ENCODE results near the gene PER3.

Gene PER3

GRCh38 chr1:7783826-7784491 lies at the start of gene PER3:
TSS of gene PER3 (plus strand) at chr1:7784291. CDS start at chr1:7784878, 587 bp downstream.
- peak; percentile 74 to 87 for DNase-seq (ENCODE audit: low read depth in 1 of 2, low spot score in 1 of 2)

DNA sequence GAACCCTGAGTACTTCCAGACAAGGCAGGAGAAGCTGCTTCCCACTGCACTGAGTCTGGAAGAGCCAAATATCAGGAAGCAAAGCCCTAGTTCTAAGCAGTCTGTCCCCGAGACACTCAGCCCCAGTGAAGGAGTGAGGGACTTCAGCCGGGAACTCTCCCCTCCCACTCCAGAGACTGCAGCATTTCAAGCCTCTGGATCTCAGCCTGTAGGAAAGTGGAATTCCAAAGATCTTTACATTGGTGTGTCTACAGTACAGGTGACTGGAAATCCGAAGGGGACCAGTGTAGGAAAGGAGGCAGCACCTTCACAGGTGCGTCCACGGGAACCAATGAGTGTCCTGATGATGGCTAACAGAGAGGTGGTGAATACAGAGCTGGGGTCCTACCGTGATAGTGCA lies 46.0 kb upstream of the PER3 start:
- no peak for DNase-seq (ENCODE audit: low read depth in 1 of 2, low spot score in 1 of 2)

DNA sequence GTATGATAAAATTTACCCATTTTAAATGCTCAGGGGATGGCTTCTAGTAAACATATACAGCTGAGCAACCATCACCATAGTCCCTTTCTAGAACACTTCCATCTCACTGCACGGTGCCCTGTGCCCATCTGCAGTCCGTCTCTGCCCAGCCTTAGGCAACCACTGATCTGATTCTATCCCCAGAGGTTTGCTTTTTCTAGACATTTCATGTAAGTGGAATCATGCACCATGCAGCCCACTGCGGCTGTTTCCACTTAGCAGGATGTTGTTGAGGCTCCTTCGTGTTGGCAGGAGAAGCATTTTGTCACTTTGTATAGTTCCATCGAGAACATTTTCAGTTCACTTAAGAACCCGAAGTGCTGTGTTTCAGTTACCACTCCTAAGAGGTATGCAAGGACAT lies 40.7 kb upstream of the PER3 start:
- no peak for DNase-seq (ENCODE audit: low read depth in 1 of 2, low spot score in 1 of 2)

DNA sequence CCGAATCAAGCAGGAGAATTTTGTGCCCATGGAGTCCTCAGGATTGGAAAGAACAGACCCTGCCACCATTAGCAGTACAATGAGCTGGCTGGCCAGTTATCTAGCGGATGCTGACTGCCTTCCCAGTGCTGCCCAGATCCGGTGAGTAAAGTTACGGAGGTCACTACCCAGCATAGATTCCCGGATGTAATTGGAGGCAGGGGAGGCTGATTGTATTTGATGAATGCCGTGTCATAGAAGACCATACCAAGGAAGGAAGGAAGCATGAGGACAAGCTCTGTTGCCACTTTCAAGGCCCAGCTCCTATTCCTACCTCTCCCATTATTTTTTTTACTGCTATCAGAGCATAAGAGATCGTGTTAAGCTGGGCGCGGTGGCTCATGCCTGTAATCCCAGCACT lies 39.2 kb upstream of the PER3 start:
- no peak for DNase-seq (ENCODE audit: low read depth in 1 of 2, low spot score in 1 of 2)

GRCh38 chr1:7745783-7746182 lies 38.3 kb upstream of the PER3 start:
- DNase-seq (ENCODE audit: low read depth in 1 of 2, low spot score in 1 of 2), result no peak

DNA sequence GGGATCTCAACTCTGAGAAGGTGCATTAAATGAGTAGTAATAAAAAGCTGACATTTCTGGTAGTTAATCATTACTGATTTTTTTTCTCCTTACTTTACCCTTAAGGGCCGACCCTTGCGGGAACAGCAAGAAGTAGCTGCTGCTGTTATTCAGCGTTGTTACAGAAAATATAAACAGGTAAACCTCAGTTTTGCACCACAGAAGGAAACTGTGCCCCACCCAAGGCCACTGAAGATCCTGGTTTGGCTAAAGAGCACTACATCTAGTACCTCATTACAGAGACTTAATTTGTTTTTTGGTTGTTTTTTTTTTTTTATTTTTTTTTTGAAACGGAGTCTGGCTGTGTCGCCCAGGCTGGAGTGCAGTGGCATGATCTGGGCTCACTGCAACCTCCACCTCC lies 36.5 kb upstream of the PER3 start:
- DNase-seq (ENCODE audit: low read depth in 1 of 2, low spot score in 1 of 2), result no peak

DNA sequence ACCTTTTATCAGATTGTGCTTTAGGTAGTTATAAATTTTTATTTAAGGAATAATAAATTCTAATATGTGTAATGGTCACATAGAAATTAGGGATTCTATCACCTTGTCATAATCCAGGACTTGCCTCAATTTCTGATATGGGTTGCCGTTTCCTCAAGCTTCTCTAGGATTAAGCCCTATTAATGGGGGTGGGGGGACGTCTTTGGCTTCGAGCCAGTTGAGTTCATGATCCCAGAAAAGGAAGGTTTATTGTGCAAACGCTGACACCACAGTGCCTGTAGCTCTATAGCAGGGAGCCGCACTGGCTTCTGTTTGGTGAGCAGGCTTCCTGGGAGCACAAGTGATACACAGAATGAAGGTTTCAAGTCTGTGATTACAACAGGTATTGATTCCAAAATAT lies 35.0 kb upstream of the PER3 start:
- DNase-seq (ENCODE audit: low read depth in 1 of 2, low spot score in 1 of 2), result no peak

DNA sequence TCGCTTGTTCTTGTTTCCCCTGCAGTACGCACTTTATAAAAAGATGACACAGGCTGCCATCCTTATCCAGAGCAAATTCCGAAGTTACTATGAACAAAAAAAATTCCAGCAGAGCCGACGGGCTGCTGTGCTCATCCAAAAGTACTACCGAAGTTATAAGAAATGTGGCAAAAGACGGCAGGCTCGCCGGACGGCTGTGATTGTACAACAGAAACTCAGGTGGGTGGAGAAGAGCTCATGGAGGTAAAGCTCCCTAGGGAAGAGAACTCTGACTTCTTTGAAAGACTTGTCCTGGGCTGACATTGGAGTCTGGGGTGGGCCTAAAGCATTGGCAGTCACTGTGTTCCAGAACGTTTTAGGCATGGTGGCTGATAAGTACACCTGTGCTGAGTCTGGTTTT lies 32.9 kb upstream of the PER3 start:
- no peak for DNase-seq (ENCODE audit: low read depth in 1 of 2, low spot score in 1 of 2)

DNA sequence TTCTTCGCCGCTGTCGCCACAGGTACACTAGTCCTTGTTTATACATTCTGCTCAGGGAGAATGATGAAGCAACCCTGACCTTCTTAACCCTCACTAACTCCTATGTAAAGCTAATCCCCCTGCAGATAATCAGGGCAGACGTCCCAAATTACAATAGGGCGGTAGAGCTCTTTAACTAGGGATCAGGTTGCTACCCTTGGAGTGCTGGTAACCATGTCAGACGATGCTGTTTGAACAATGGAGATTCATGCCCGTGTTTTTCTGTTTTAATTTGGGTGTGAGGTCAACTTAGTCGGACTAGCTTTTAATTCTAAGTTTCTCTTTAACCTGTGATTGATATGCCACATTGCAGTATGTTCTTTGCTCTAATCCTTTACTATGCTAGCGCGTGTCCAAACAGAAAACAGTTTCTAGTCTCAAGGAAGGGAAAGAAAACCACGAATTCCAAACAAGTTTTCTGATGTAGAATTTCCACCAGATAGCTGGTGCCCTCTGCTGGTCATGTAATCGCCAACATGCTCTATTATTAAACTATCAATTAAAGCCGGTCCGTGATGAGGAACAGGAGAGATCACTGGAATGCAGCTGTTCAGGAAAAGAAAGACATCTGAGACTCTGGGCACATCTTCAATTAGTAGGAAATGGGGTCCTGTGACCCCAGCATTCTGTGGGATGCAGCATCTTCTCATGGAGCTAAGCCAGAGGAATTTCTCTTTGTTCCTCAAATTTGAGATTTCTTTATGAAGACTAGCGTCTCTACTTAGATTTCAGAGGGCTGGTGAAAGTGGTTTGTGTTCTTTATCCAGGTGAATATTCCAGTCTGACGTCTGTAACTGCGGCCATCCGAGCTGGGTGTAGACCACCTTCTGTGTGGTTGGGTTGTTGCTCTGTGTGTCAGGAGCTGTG lies 31.3 kb upstream of the PER3 start:
- DNase-seq (ENCODE audit: low read depth in 1 of 2, low spot score in 1 of 2), result no peak

DNA sequence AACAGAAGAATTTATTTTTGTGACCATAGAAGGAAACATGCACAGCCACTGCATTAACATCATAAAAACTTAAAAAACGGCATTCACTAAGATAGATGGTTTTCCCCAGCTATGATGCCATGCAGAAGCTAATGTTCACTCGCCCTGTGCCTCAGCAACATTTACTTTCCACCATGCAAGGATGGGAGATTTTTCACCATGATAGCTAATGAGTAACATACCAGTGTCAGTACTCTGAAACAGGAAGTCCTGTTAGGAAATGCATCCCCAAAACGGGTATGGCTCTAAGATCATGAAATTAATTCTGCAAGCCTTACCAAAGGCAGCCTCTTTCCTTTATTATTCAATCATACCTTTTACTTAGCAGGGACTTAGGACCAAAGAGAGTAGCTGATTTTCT lies 30.4 kb upstream of the PER3 start:
- no peak for DNase-seq (ENCODE audit: low read depth in 1 of 2, low spot score in 1 of 2)

- no peak for DNase-seq (ENCODE audit: low read depth in 1 of 2, low spot score in 1 of 2)
Observed at GRCh38 chr1:7754234-7754633, 29.9 kb upstream of the PER3 start.

DNA sequence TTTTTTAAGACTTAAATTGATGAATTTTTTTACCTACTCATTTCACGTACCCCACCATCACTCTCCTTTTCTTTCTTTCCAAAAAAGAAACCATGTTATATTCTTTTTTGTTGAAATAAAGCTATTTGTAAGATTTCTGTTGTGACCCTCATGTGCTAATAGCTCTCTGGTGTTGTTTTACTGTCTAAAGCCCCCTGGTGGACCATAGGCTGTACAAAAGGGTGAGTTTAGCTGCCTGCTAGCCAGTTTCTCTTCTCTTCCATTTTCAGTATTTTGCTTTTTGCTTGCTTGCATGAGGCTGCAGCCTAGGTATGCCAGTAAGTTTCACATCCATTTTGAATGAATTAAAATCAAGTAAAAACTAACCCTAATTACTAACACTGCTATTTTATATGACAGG lies 28.6 kb upstream of the PER3 start:
- no peak for DNase-seq (ENCODE audit: low read depth in 1 of 2, low spot score in 1 of 2)

GRCh38 chr1:7760245-7760644 lies 23.8 kb upstream of the PER3 start:
- DNase-seq (ENCODE audit: low read depth in 1 of 2, low spot score in 1 of 2), result no peak

DNA sequence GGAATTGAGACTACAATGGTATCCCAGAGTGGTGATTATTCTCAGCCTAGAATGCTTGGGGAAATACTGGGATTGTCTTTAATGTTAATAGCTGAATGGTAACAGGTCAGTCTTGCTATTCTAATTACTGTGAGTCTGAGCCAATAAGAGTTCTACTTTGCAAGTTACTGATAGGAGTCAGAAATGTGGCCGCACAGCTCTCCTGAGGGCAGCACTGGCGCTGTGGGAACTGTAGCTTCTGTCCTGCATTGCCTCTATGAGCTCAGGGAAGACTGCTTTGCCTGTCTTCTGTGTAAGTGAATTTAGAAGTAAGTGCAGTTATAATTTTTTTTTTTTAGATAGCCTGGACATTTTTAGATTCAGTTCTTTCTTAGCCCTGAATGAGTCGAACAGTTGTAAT lies 23.0 kb upstream of the PER3 start:
- DNase-seq (ENCODE audit: low read depth in 1 of 2, low spot score in 1 of 2), result no peak

DNA sequence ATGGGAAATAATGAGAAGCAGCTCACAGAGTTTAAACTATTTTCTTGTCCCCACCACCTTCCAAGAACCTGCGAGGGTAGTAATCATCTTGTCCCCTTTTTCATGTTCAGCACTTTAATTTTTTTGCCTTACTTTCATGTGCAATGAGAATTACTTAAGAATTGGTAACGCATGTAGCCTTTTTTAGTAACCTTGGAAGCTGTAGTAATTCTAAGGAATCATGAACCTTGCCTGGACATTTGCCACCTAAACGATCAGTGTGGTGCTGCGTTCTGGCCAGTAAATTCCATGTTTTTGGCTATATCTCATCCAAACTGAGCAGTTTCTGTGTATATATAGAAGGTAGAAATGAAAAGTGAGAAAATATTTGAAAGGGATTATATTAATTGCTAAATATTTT lies 16.9 kb upstream of the PER3 start:
- no peak for DNase-seq (ENCODE audit: low read depth in 1 of 2, low spot score in 1 of 2)

GRCh38 chr1:7768583-7768982 lies 15.5 kb upstream of the PER3 start:
- no peak for DNase-seq (ENCODE audit: low read depth in 1 of 2, low spot score in 1 of 2)

- no peak for DNase-seq (ENCODE audit: low read depth in 1 of 2, low spot score in 1 of 2)
Observed at GRCh38 chr1:7769673-7770412, 14.2 kb upstream of the PER3 start.

DNA sequence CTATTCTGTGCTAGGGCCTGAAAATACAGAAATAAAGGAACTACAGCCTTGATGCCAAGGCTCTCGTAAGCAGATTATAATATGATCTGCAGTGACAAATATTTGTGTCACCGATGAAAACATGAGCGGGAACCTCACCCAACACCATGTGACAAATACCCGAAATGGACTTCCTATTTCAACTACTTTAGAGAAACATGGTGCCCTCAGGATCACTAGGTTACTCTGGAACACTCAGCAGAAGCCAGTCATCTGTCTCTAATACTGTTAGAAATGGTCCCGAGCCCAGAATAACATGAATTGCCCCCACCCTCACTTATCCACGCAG lies 13.5 kb upstream of the PER3 start:
- no peak for DNase-seq (ENCODE audit: low read depth in 1 of 2, low spot score in 1 of 2)

DNA sequence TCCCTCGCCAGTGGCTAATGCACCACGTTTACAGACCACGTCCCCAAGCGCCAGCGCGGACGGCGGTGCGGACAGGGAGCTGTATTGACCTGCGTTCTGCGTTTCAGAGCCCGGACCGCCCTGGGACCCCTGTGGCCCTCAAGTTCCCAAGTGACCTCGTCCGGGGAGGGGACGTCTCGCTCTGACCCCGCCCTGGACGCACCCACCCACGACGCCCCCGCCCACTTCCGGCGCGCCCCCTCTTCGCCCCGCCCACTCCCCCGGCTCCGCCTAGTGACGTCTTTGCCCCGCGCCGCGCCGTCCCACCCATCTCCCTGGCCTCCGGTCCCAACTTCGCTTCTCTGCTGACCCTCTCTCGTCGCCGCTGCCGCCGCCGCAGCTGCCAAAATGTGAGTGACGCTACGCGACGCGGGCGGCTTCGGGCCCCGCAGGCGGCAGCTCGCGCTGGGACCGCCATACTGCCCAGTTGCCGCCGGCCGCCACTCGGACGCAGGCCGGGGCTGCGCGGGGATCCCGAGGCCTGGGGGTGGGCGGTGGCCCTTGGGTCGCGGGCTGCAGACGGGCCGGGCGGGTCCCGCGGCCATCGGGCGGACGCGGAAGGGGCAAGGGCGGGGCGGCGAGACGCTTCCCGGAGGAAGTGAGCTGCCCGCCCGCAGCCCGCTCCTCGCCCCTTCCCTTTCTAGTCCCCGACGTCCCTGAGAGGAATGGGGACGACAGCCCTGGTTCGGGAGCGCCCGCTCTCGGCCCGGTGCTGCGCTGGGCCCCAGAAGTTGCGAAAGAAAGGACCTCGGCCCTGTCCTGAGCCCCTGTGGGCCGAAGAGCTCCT lies 12.9 kb upstream of the PER3 start, which contains the start of gene VAMP3:
Gene VAMP3 (plus strand): TSS at position 300 of the 826 bp plus-strand sequence. CDS start 88 bp downstream, at position 388.
- DNase-seq (ENCODE audit: low read depth in 1 of 2, low spot score in 1 of 2), result peak; percentile 81 to 86

GRCh38 chr1:7771823-7772299 lies 12.2 kb upstream of the PER3 start:
- DNase-seq (ENCODE audit: low read depth in 1 of 2, low spot score in 1 of 2), result no peak

DNA sequence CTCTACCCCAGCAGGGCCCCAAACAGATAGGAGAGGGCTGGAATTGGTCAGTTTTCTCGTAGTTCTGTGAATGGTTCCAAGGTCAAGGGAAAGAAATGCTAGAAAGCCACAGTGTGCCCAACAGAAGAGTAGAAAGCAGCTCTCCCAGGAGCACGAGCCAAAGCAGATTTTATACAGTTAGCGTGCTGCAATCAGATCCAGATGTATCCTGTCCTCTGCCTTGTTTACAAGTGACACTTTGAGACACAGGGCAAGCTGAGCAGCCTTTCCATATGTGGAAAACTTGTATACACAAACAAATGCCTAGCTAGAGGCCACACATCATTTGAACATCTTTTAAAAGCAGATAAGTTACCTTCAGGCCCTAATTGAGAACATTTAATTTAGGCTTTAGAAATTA lies 6.5 kb upstream of the PER3 start:
- DNase-seq (ENCODE audit: low read depth in 1 of 2, low spot score in 1 of 2), result no peak

Measured in activated T-helper 1 cell treated with anti-CD3 and anti-CD28 coated beads, Interleukin-2, amount 50 U/mL, for 16 hours (primary cell).